SK-N-SH treated with all-trans-retinoic acid at 6 μM for 48 hours (cell line): Measurements from ENCODE around the gene UBE2M.

Source experiments
- ATAC-seq: fragments of 200-7000 bp; cut with Tn5 transposase; 3 replicates; pipeline ENCODE4 v1.9.1; 2020; ENCODE audit warnings: mild to moderate bottlenecking, moderate library complexity
- ARNTL ChIP-seq: fragments of 450-650 bp; formaldehyde crosslinking; IDR thresholded peaks from 2 replicates; pipeline ENCODE4 v1.5.0; 2020; ENCODE audit warnings: low read depth, mild to moderate bottlenecking, moderate library complexity, borderline replicate concordance
- BACH2 ChIP-seq: fragments of 250-450 bp; sonication (Bioruptor Pico); IDR thresholded peaks from 2 replicates; pipeline ENCODE4 v1.9.0; 2021; ENCODE audit warnings: mild to moderate bottlenecking, borderline replicate concordance
- CREB5 ChIP-seq: fragments of 250-450 bp; sonication (Bioruptor Pico); IDR thresholded peaks from 2 replicates; pipeline ENCODE4 v1.5.1; 2020; ENCODE audit warnings: low read depth, mild to moderate bottlenecking, moderate library complexity
- CSDC2 ChIP-seq: fragments of 250-450 bp; sonication (Bioruptor Pico); IDR thresholded peaks from 2 replicates; pipeline ENCODE4 v1.5.0; 2020; ENCODE audit warnings: mild to moderate bottlenecking, moderate library complexity
- ESRRG ChIP-seq: fragments of 250-450 bp; sonication (Bioruptor Pico); IDR thresholded peaks from 2 replicates; pipeline ENCODE4 v1.6.1; 2021; ENCODE audit warnings: mild to moderate bottlenecking
- GLIS3 ChIP-seq: fragments of 250-450 bp; sonication (Bioruptor Pico); IDR thresholded peaks from 2 replicates; pipeline ENCODE4 v1.5.0; 2020; ENCODE audit warnings: mild to moderate bottlenecking, moderate library complexity
- ISL1 ChIP-seq: fragments of 250-450 bp; sonication (Bioruptor Pico); IDR thresholded peaks from 2 replicates; pipeline ENCODE4 v2.1.2; 2022; ENCODE audit warnings: mild to moderate bottlenecking, moderate library complexity
- OSR1 ChIP-seq: fragments of 250-450 bp; sonication (Bioruptor Pico); IDR thresholded peaks from 2 replicates; pipeline ENCODE4 v1.8.0; 2022; ENCODE audit warnings: moderate library complexity, mild to moderate bottlenecking, inconsistent platforms
- PPARA ChIP-seq: fragments of 250-450 bp; sonication (Bioruptor Pico); IDR thresholded peaks from 2 replicates; pipeline ENCODE4 v1.5.0; 2020; ENCODE audit warnings: mild to moderate bottlenecking, borderline replicate concordance
- RARB ChIP-seq: fragments of 250-450 bp; sonication (Bioruptor Pico); IDR thresholded peaks from 2 replicates; pipeline ENCODE4 v1.8.0; 2021; ENCODE audit warnings: mild to moderate bottlenecking, moderate library complexity
- SNAI2 ChIP-seq: fragments of 250-450 bp; sonication (Bioruptor Pico); IDR thresholded peaks from 2 replicates; pipeline ENCODE4 v1.5.0; 2020; ENCODE audit warnings: mild to moderate bottlenecking, moderate library complexity
- TCF4 ChIP-seq: fragments of 250-450 bp; sonication (Bioruptor Pico); IDR thresholded peaks from 2 replicates; pipeline ENCODE4 v1.8.0; 2021; ENCODE audit warnings: mild to moderate bottlenecking, moderate library complexity, borderline replicate concordance
- TOX ChIP-seq: fragments of 250-450 bp; sonication (Bioruptor Pico); IDR thresholded peaks from 2 replicates; pipeline ENCODE4 v1.8.0; 2021; ENCODE audit warnings: mild to moderate bottlenecking, moderate library complexity, borderline replicate concordance
- ZC3H10 ChIP-seq: fragments of 250-450 bp; sonication (Bioruptor Pico); IDR thresholded peaks from 2 replicates; pipeline ENCODE4 v1.5.1; 2021; ENCODE audit warnings: mild to moderate bottlenecking, moderate library complexity
- ZFP3 ChIP-seq: fragments of 250-450 bp; sonication (Bioruptor Pico); IDR thresholded peaks from 2 replicates; pipeline ENCODE4 v1.5.0; 2020; ENCODE audit warnings: mild to moderate bottlenecking, moderate library complexity
- ZFP30 ChIP-seq: fragments of 450-650 bp; formaldehyde crosslinking; IDR thresholded peaks from 2 replicates; pipeline ENCODE4 v1.5.0; 2022; ENCODE audit warnings: mild to moderate bottlenecking, moderate library complexity
- ZNF565 ChIP-seq: fragments of 450-650 bp; formaldehyde crosslinking; conservative IDR thresholded peaks from 2 replicates; pipeline ENCODE4 v1.5.0; 2020; ENCODE audit warnings: low read depth, mild to moderate bottlenecking, moderate library complexity
- ZNF70 ChIP-seq: fragments of 450-650 bp; formaldehyde crosslinking; IDR thresholded peaks from 2 replicates; pipeline ENCODE4 v1.5.0; 2020; ENCODE audit warnings: mild to moderate bottlenecking, moderate library complexity
- ZNF8 ChIP-seq: fragments of 450-650 bp; formaldehyde crosslinking; IDR thresholded peaks from 2 replicates; pipeline ENCODE4 v1.5.0; 2020; ENCODE audit warnings: mild to moderate bottlenecking, moderate library complexity
- TF ChIP-seq, protein P1 (sequence below): fragments of 250-450 bp; sonication (Bioruptor Pico); IDR thresholded peaks from 2 replicates; pipeline ENCODE4 v1.5.0; 2020; ENCODE audit warnings: mild to moderate bottlenecking, moderate library complexity
- TF ChIP-seq, protein P2 (sequence below): fragments of 250-450 bp; sonication (Bioruptor Pico); IDR thresholded peaks from 2 replicates; pipeline ENCODE4 v1.8.0; 2020; ENCODE audit warnings: mild to moderate bottlenecking, moderate library complexity, borderline replicate concordance
- TF ChIP-seq, protein P3 (sequence below): fragments of 250-450 bp; sonication (Bioruptor Pico); IDR thresholded peaks from 2 replicates; pipeline ENCODE4 v1.5.1; 2021; ENCODE audit warnings: mild to moderate bottlenecking, moderate library complexity
- TF ChIP-seq, protein P4 (sequence below): fragments of 250-450 bp; sonication (Bioruptor Pico); IDR thresholded peaks from 2 replicates; pipeline ENCODE4 v1.8.0; 2021; ENCODE audit warnings: low read depth, mild to moderate bottlenecking, moderate library complexity, borderline replicate concordance

UBE2M gene

GRCh38 chr19:58561373-58562121, 3.1 kb upstream of the UBE2M start:
- no peak for ATAC-seq
- TF ChIP-seq, protein P1, sequence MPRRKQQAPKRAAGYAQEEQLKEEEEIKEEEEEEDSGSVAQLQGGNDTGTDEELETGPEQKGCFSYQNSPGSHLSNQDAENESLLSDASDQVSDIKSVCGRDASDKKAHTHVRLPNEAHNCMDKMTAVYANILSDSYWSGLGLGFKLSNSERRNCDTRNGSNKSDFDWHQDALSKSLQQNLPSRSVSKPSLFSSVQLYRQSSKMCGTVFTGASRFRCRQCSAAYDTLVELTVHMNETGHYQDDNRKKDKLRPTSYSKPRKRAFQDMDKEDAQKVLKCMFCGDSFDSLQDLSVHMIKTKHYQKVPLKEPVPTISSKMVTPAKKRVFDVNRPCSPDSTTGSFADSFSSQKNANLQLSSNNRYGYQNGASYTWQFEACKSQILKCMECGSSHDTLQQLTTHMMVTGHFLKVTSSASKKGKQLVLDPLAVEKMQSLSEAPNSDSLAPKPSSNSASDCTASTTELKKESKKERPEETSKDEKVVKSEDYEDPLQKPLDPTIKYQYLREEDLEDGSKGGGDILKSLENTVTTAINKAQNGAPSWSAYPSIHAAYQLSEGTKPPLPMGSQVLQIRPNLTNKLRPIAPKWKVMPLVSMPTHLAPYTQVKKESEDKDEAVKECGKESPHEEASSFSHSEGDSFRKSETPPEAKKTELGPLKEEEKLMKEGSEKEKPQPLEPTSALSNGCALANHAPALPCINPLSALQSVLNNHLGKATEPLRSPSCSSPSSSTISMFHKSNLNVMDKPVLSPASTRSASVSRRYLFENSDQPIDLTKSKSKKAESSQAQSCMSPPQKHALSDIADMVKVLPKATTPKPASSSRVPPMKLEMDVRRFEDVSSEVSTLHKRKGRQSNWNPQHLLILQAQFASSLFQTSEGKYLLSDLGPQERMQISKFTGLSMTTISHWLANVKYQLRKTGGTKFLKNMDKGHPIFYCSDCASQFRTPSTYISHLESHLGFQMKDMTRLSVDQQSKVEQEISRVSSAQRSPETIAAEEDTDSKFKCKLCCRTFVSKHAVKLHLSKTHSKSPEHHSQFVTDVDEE = no peak
- TF ChIP-seq CREB5 (CRISPR knock-in tag) (no peak), TOX (CRISPR knock-in tag) (no peak), BACH2 (no peak), ZNF565 (CRISPR knock-in tag) (no peak), GLIS3 (CRISPR knock-in tag) (no peak), OSR1 (no peak), ISL1 (no peak), PPARA (CRISPR knock-in tag) (no peak), ZNF8 (no peak), CSDC2 (CRISPR knock-in tag) (no peak), RARB (CRISPR knock-in tag) (no peak), ZFP30 (CRISPR knock-in tag) (no peak), ZFP3 (no peak), ZC3H10 (no peak)
- TF ChIP-seq, protein P2, sequence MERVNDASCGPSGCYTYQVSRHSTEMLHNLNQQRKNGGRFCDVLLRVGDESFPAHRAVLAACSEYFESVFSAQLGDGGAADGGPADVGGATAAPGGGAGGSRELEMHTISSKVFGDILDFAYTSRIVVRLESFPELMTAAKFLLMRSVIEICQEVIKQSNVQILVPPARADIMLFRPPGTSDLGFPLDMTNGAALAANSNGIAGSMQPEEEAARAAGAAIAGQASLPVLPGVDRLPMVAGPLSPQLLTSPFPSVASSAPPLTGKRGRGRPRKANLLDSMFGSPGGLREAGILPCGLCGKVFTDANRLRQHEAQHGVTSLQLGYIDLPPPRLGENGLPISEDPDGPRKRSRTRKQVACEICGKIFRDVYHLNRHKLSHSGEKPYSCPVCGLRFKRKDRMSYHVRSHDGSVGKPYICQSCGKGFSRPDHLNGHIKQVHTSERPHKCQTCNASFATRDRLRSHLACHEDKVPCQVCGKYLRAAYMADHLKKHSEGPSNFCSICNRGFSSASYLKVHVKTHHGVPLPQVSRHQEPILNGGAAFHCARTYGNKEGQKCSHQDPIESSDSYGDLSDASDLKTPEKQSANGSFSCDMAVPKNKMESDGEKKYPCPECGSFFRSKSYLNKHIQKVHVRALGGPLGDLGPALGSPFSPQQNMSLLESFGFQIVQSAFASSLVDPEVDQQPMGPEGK (CRISPR knock-in tag) = no peak
- TF ChIP-seq, protein P3, sequence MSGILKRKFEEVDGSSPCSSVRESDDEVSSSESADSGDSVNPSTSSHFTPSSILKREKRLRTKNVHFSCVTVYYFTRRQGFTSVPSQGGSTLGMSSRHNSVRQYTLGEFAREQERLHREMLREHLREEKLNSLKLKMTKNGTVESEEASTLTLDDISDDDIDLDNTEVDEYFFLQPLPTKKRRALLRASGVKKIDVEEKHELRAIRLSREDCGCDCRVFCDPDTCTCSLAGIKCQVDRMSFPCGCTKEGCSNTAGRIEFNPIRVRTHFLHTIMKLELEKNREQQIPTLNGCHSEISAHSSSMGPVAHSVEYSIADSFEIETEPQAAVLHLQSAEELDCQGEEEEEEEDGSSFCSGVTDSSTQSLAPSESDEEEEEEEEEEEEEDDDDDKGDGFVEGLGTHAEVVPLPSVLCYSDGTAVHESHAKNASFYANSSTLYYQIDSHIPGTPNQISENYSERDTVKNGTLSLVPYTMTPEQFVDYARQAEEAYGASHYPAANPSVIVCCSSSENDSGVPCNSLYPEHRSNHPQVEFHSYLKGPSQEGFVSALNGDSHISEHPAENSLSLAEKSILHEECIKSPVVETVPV (CRISPR knock-in tag) = no peak
- TF ChIP-seq, protein P4, sequence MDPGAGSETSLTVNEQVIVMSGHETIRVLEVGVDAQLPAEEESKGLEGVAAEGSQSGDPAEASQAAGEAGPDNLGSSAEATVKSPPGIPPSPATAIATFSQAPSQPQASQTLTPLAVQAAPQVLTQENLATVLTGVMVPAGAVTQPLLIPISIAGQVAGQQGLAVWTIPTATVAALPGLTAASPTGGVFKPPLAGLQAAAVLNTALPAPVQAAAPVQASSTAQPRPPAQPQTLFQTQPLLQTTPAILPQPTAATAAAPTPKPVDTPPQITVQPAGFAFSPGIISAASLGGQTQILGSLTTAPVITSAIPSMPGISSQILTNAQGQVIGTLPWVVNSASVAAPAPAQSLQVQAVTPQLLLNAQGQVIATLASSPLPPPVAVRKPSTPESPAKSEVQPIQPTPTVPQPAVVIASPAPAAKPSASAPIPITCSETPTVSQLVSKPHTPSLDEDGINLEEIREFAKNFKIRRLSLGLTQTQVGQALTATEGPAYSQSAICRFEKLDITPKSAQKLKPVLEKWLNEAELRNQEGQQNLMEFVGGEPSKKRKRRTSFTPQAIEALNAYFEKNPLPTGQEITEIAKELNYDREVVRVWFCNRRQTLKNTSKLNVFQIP (CRISPR knock-in tag) = no peak

GRCh38 chr19:58560921-58561320, 2.5 kb upstream of the UBE2M start:
- ATAC-seq = no peak
- no peak for TF ChIP-seq ZC3H10
- TF ChIP-seq TCF4 (CRISPR knock-in tag) = no peak
- no peak for TF ChIP-seq ESRRG (CRISPR knock-in tag)
- TF ChIP-seq ZNF70 (CRISPR knock-in tag) = no peak
- TF ChIP-seq ARNTL = no peak
- no peak for TF ChIP-seq SNAI2 (CRISPR knock-in tag)
- TF ChIP-seq, protein P2 (CRISPR knock-in tag) = no peak
- TF ChIP-seq ZNF8 = no peak
- TF ChIP-seq RARB (CRISPR knock-in tag) = no peak
- TF ChIP-seq, protein P1 = no peak
- TF ChIP-seq ISL1 = no peak
- TF ChIP-seq CSDC2 (CRISPR knock-in tag) = no peak
- TF ChIP-seq, protein P4 (CRISPR knock-in tag) = no peak
- no peak for TF ChIP-seq GLIS3 (CRISPR knock-in tag)
- no peak for TF ChIP-seq BACH2
